D721Med (cell line): Measurements from ENCODE around the gene COQ10B.

Source experiments
- DNase-seq: peaks from one replicate; pipeline ENCODE4 v3.0.0; 2011; ENCODE audit warnings: low spot score; ENCODE audit not compliant: insufficient read length
- FAIRE-seq: peaks from 2 replicates; lab custom pipeline; 2011; peaks lifted over from hg19 to GRCh38; lab: Jason Lieb, UNC
- CTCF ChIP-seq: IDR thresholded peaks from 2 replicates; pipeline ENCODE4 v1.5.1; 2012; ENCODE audit warnings: mild to moderate bottlenecking, control low read depth; ENCODE audit not compliant: insufficient read depth; ENCODE audit errors: missing control alignments

The COQ10B gene

GRCh38 chr2:197452754-197453122 is 614 bp upstream of the COQ10B start:
- DNase-seq (no peak), FAIRE-seq (no peak)
- TF ChIP-seq CTCF: no peak

- FAIRE-seq (no peak), DNase-seq (no peak)
- no peak for TF ChIP-seq CTCF
Measured at GRCh38 chr2:197453914-197454398, 604 bp downstream of the COQ10B start.

GRCh38 chr2:197454923-197455322 is 1.6 kb downstream of the COQ10B start:
- FAIRE-seq (no peak), DNase-seq (no peak)
- no peak for TF ChIP-seq CTCF

GRCh38 chr2:197455428-197455827 is 2.1 kb downstream of the COQ10B start:
- TF ChIP-seq CTCF: no peak
- FAIRE-seq (no peak), DNase-seq (no peak)

GRCh38 chr2:197460649-197461048 is 7.3 kb downstream of the COQ10B start:
- DNase-seq (no peak), FAIRE-seq (no peak)

GRCh38 chr2:197461057-197461456 is 7.7 kb downstream of the COQ10B start:
- FAIRE-seq: no peak
- TF ChIP-seq CTCF: no peak
- no peak for DNase-seq

More at GRCh38 chr2:197460649-197461048, 7.3 kb downstream of the COQ10B start:
- no peak for TF ChIP-seq CTCF

- no peak for TF ChIP-seq CTCF
- DNase-seq (no peak), FAIRE-seq (no peak)
Measured at GRCh38 chr2:197464175-197464574, 10.8 kb downstream of the COQ10B start.
